ENCODE measurements around the gene FGGY. TPM values are rescaled to one million over a fixed set of nuclear protein-coding genes. Genes with fewer than 3 reads are reported as not detected.

FGGY gene
- total RNA-seq, 1 experiment from 2014 or later: 12.0 TPM

- no peak for TF ChIP-seq ZNF263 (CRISPR knock-in tag; IDR thresholded peaks at IDR 0.05; ENCODE audit: low read depth)
- no peak for TF ChIP-seq TEAD4 (CRISPR knock-in tag; IDR thresholded peaks at IDR 0.05)
- no peak for TF ChIP-seq ZNF121 (CRISPR knock-in tag; IDR thresholded peaks at IDR 0.05)
- no peak for TF ChIP-seq NR3C1 (CRISPR knock-in tag; conservative IDR thresholded peaks at IDR 0.05; ENCODE audit: low read depth)
- TF ChIP-seq NR1H2 (CRISPR knock-in tag; IDR thresholded peaks at IDR 0.05): no peak
- POLR2A ChIA-PET: no interaction called here
- H3K4me1 Mint-ChIP-seq: peaks cover 31% of the 10 kb centered on the region
- no peak for DNase-seq (ENCODE audit: low spot score)
- H3K27ac Mint-ChIP-seq: no peak overlapping the region
- H3K4me3 Mint-ChIP-seq: no peak overlapping the region
- peaks cover 18% of the 10 kb centered on the region for H3K9me3 Mint-ChIP-seq
- ATAC-seq: no peak
- peaks cover 14% of the 10 kb centered on the region for H3K36me3 Mint-ChIP-seq
- CTCF ChIA-PET: no interaction called here
- H3K27me3 Mint-ChIP-seq (ENCODE audit: low read depth): no peaks in the 10 kb centered on the region
These were observed 147.6 kb downstream of the FGGY start for GRCh38 chr1:59444520-59444919.

- ChIA-PET POLR2A (no interaction called here), CTCF (no interaction called here)
- peak; percentile 41 for ATAC-seq
- Mint-ChIP-seq H3K27me3 (ENCODE audit: low read depth) (no peaks in the 10 kb centered on the region), H3K4me1 (peaks cover 26% of the 10 kb centered on the region), H3K9me3 (peaks cover 18% of the 10 kb centered on the region), H3K36me3 (peaks cover 14% of the 10 kb centered on the region), H3K4me3 (no peak overlapping the region), H3K27ac (no peak overlapping the region)
- no peak for DNase-seq (ENCODE audit: low spot score)
- no peak for TF ChIP-seq PREB (CRISPR knock-in tag; IDR thresholded peaks at IDR 0.05; ENCODE audit: borderline replicate concordance)
- TF ChIP-seq ZNF532 (CRISPR knock-in tag; IDR thresholded peaks at IDR 0.05; ENCODE audit: borderline replicate concordance): no peak
- TF ChIP-seq CREM (CRISPR knock-in tag; IDR thresholded peaks at IDR 0.05): no peak
- TF ChIP-seq ZBTB21 (CRISPR knock-in tag; IDR thresholded peaks at IDR 0.05; ENCODE audit: borderline replicate concordance): no peak
- no peak for TF ChIP-seq MAX (CRISPR knock-in tag; IDR thresholded peaks at IDR 0.05)
- TF ChIP-seq ZSCAN18 (CRISPR knock-in tag; IDR thresholded peaks at IDR 0.05): no peak
- no peak for TF ChIP-seq ZNF423 (CRISPR knock-in tag; IDR thresholded peaks at IDR 0.05)
- no peak for TF ChIP-seq OVOL2 (CRISPR knock-in tag; IDR thresholded peaks at IDR 0.05; ENCODE audit: borderline replicate concordance)
- no peak for TF ChIP-seq AR (CRISPR knock-in tag; IDR thresholded peaks at IDR 0.05)
- TF ChIP-seq NFATC4 (CRISPR knock-in tag; IDR thresholded peaks at IDR 0.05): no peak
- TF ChIP-seq ETV6 (CRISPR knock-in tag; IDR thresholded peaks at IDR 0.05): no peak
- TF ChIP-seq CDX4 (CRISPR knock-in tag; IDR thresholded peaks at IDR 0.05; ENCODE audit: borderline replicate concordance): no peak
- no peak for TF ChIP-seq FOXK1 (CRISPR knock-in tag; IDR thresholded peaks at IDR 0.05)
- TF ChIP-seq ATF2 (CRISPR knock-in tag; IDR thresholded peaks at IDR 0.05; ENCODE audit: borderline replicate concordance, low read depth): no peak
- TF ChIP-seq TCF7 (CRISPR knock-in tag; IDR thresholded peaks at IDR 0.05; ENCODE audit: low read depth): no peak
These were observed 148.1 kb downstream of the FGGY start for GRCh38 chr1:59445040-59445439.

Data from WTC11 (cell line).